ENCODE data around the gene MAFF.
A peak's percentile ranks its signal among the peaks of the same experiment; 100 is the strongest.

Gene MAFF

GRCh38 chr22:38203855-38204514 is 2.2 kb downstream of the MAFF start:
- peak; percentile 53 for DNase-seq (ENCODE audit: low spot score)

GRCh38 chr22:38204784-38205183 is 3.0 kb downstream of the MAFF start:
- no peak for DNase-seq (ENCODE audit: low spot score)

- no peak for DNase-seq (ENCODE audit: low spot score)
These were observed 3.7 kb downstream of the MAFF start for GRCh38 chr22:38205261-38206128.

- no peak for DNase-seq (ENCODE audit: low spot score)
These were observed 6.2 kb downstream of the MAFF start for GRCh38 chr22:38207898-38208432.

- no peak for DNase-seq (ENCODE audit: low spot score)
These were observed 6.8 kb downstream of the MAFF start for GRCh38 chr22:38208551-38208968.

- no peak for DNase-seq (ENCODE audit: low spot score)
These were observed 9.8 kb downstream of the MAFF start for GRCh38 chr22:38211556-38211955.

- no peak for DNase-seq (ENCODE audit: low spot score)
These were observed 10.6 kb downstream of the MAFF start for GRCh38 chr22:38212442-38212841.

GRCh38 chr22:38213319-38213989 is 11.7 kb downstream of the MAFF start:
- DNase-seq (ENCODE audit: low spot score), result no peak

- no peak for DNase-seq (ENCODE audit: low spot score)
These were observed 12.2 kb downstream of the MAFF start for GRCh38 chr22:38213990-38214301.

GRCh38 chr22:38214302-38215056 is 12.7 kb downstream of the MAFF start:
- DNase-seq (ENCODE audit: low spot score), result no peak

GRCh38 chr22:38215156-38216038 is 13.6 kb downstream of the MAFF start:
- no peak for DNase-seq (ENCODE audit: low spot score)

- DNase-seq (ENCODE audit: low spot score), result peak; percentile 77
These were observed 17.1 kb downstream of the MAFF start for GRCh38 chr22:38218661-38219622.

GRCh38 chr22:38219632-38220031 is 17.8 kb downstream of the MAFF start:
- DNase-seq (ENCODE audit: low spot score), result no peak

GRCh38 chr22:38220163-38220562 is 18.4 kb downstream of the MAFF start:
- no peak for DNase-seq (ENCODE audit: low spot score)

GRCh38 chr22:38220653-38221386 is 19.0 kb downstream of the MAFF start:
- no peak for DNase-seq (ENCODE audit: low spot score)

- DNase-seq (ENCODE audit: low spot score), result no peak
These were observed 19.6 kb downstream of the MAFF start for GRCh38 chr22:38221407-38221806.

GRCh38 chr22:38221908-38222796 is 20.4 kb downstream of the MAFF start:
- DNase-seq (ENCODE audit: low spot score), result no peak

GRCh38 chr22:38222797-38223119 is 21.0 kb downstream of the MAFF start:
- no peak for DNase-seq (ENCODE audit: low spot score)
